Measurements from ENCODE around the gene ATP10A. TPM values are rescaled to one million over a fixed set of nuclear protein-coding genes. Genes with fewer than 3 reads are reported as not detected.
A peak's percentile ranks its signal among the peaks of the same experiment; 100 is the strongest.
"Not testable (repeated sequence)": the region's sequence is repeated elsewhere in the genome, so short reads cannot be mapped to it uniquely, and the experiment has no call there.

Gene ATP10A
- total RNA-seq, 1 donor from 2014 or later: 71.9 TPM

- peak; percentile 62 for DNase-seq (ENCODE audit: extremely low spot score, unreplicated experiment)
- peak overlapping the region; percentile 83 for H3K27ac Mint-ChIP-seq (ENCODE audit: unreplicated experiment)
- peaks cover 80% of the 10 kb centered on the region for H3K4me1 Mint-ChIP-seq (ENCODE audit: unreplicated experiment)
- peaks cover 21% of the 10 kb centered on the region for H3K36me3 Mint-ChIP-seq (ENCODE audit: unreplicated experiment)
- TF ChIP-seq CTCF (IDR thresholded peaks at IDR 0.05): no peak
- no peaks in the 10 kb centered on the region for H3K27me3 Mint-ChIP-seq (ENCODE audit: unreplicated experiment)
- H3K9me3 Mint-ChIP-seq (ENCODE audit: unreplicated experiment): no peaks in the 10 kb centered on the region
- peak overlapping the region; percentile 90 for H3K4me3 Mint-ChIP-seq (ENCODE audit: unreplicated experiment)
Measured at GRCh38 chr15:25859838-25860645, 3.1 kb downstream of the ATP10A start.

GRCh38 chr15:25858952-25859760 lies 4.0 kb downstream of the ATP10A start:
- no peak for TF ChIP-seq CTCF (IDR thresholded peaks at IDR 0.05)
- Mint-ChIP-seq H3K27me3 (ENCODE audit: unreplicated experiment) (no peaks in the 10 kb centered on the region), H3K4me1 (ENCODE audit: unreplicated experiment) (peaks cover 77% of the 10 kb centered on the region), H3K36me3 (ENCODE audit: unreplicated experiment) (peaks cover 28% of the 10 kb centered on the region), H3K27ac (ENCODE audit: unreplicated experiment) (peak overlapping the region; percentile 83), H3K9me3 (ENCODE audit: unreplicated experiment) (no peaks in the 10 kb centered on the region), H3K4me3 (ENCODE audit: unreplicated experiment) (peak overlapping the region; percentile 90)
- peak; percentile 81 for DNase-seq (ENCODE audit: extremely low spot score, unreplicated experiment)

GRCh38 chr15:25856059-25856458 lies 7.1 kb downstream of the ATP10A start:
- H3K9me3 Mint-ChIP-seq (ENCODE audit: unreplicated experiment); H3K4me3 Mint-ChIP-seq (ENCODE audit: unreplicated experiment); H3K27me3 Mint-ChIP-seq (ENCODE audit: unreplicated experiment); H3K27ac Mint-ChIP-seq (ENCODE audit: unreplicated experiment); DNase-seq (ENCODE audit: extremely low spot score, unreplicated experiment): not testable (repeated sequence)
- Mint-ChIP-seq H3K36me3 (ENCODE audit: unreplicated experiment) (peaks cover 26% of the 10 kb centered on the region), H3K4me1 (ENCODE audit: unreplicated experiment) (peaks cover 92% of the 10 kb centered on the region)

- Mint-ChIP-seq H3K36me3 (ENCODE audit: unreplicated experiment) (peaks cover 26% of the 10 kb centered on the region), H3K27ac (ENCODE audit: unreplicated experiment) (peak overlapping the region; percentile 77), H3K9me3 (ENCODE audit: unreplicated experiment) (no peaks in the 10 kb centered on the region), H3K4me3 (ENCODE audit: unreplicated experiment) (peak overlapping the region; percentile 28), H3K4me1 (ENCODE audit: unreplicated experiment) (peaks cover 92% of the 10 kb centered on the region), H3K27me3 (ENCODE audit: unreplicated experiment) (no peaks in the 10 kb centered on the region)
- DNase-seq (ENCODE audit: extremely low spot score, unreplicated experiment): no peak
- no peak for TF ChIP-seq CTCF (IDR thresholded peaks at IDR 0.05)
Measured at GRCh38 chr15:25852661-25853524, 10.2 kb downstream of the ATP10A start.

- Mint-ChIP-seq H3K9me3 (ENCODE audit: unreplicated experiment) (no peaks in the 10 kb centered on the region), H3K27me3 (ENCODE audit: unreplicated experiment) (no peaks in the 10 kb centered on the region), H3K27ac (ENCODE audit: unreplicated experiment) (peak overlapping the region; percentile 77), H3K36me3 (ENCODE audit: unreplicated experiment) (peaks cover 19% of the 10 kb centered on the region), H3K4me1 (ENCODE audit: unreplicated experiment) (peaks cover 91% of the 10 kb centered on the region), H3K4me3 (ENCODE audit: unreplicated experiment) (no peak overlapping the region)
- DNase-seq (ENCODE audit: extremely low spot score, unreplicated experiment): no peak
- TF ChIP-seq CTCF (IDR thresholded peaks at IDR 0.05): no peak
Measured at GRCh38 chr15:25852027-25852426, 11.1 kb downstream of the ATP10A start.

Measured in osteocyte (in vitro differentiated cells).